Liver (tissue), 9 donors: ENCODE data around the gene PNPLA2. TPM values are rescaled to one million over a fixed set of nuclear protein-coding genes. Genes with fewer than 3 reads are reported as not detected.
A peak's percentile ranks its signal among the peaks of the same experiment; 100 is the strongest.

Source experiments
- DNase-seq: peaks from one replicate; pipeline ENCODE4 v3.0.0-alpha.2; 2017; ENCODE audit warnings: low spot score
- H3K27ac ChIP-seq, 2 donors: one replicate each; pipeline ENCODE4 v1.7.0; 2013; ENCODE audit warnings: inconsistent platforms in 2 of 2, low read length in 2 of 2, control low read depth in 1 of 2, low read depth in 1 of 2, mild to moderate bottlenecking in 1 of 2
- H3K27me3 ChIP-seq, 4 donors: one replicate each; pipeline versions ENCODE4 v1.6.1 to v1.7.0; 2013; ENCODE audit warnings: low read length in 3 of 4, inconsistent platforms in 1 of 4, mild to moderate bottlenecking in 1 of 4, moderate library complexity in 1 of 4; ENCODE audit not compliant: control insufficient read depth in 4 of 4, insufficient read depth in 4 of 4
- H3K36me3 ChIP-seq, 4 donors: one replicate each; pipeline versions ENCODE4 v1.6.1 to v1.7.0; 2013; ENCODE audit warnings: low read length in 3 of 4, mild to moderate bottlenecking in 3 of 4, low read depth in 1 of 4, moderate library complexity in 1 of 4; ENCODE audit not compliant: control insufficient read depth in 4 of 4, insufficient read depth in 3 of 4
- H3K4me1 ChIP-seq, 4 donors: one replicate each; pipeline versions ENCODE4 v1.6.1 to v1.7.0; 2013; ENCODE audit warnings: low read length in 3 of 4, mild to moderate bottlenecking in 3 of 4, moderate library complexity in 1 of 4; ENCODE audit not compliant: control insufficient read depth in 4 of 4, insufficient read depth in 4 of 4
- H3K4me3 ChIP-seq, 3 donors: one replicate each; pipeline versions ENCODE4 v1.6.1 to v1.7.0; 2013; ENCODE audit warnings: low read length in 3 of 3, control low read depth in 1 of 3, low read depth in 1 of 3, mild to moderate bottlenecking in 1 of 3
- H3K9ac ChIP-seq, 2 donors: one replicate each; pipeline ENCODE4 v1.7.0; 2013; ENCODE audit warnings: low read length in 2 of 2, mild to moderate bottlenecking in 2 of 2, moderate library complexity in 2 of 2, control low read depth in 1 of 2, low read depth in 1 of 2
- H3K9me3 ChIP-seq, 4 donors: one replicate each; pipeline versions ENCODE4 v1.6.1 to v1.7.0; 2013; ENCODE audit warnings: low read length in 3 of 4; ENCODE audit not compliant: control insufficient read depth in 4 of 4
- ATF3 ChIP-seq: IDR thresholded peaks from 2 replicates; pipeline ENCODE4 v1.6.1; 2016; ENCODE audit warnings: antibody characterized with exemption
- EGR1 ChIP-seq, 2 donors: IDR thresholded peaks; 2 replicates each; pipeline ENCODE4 v1.6.1; 2016 to 2018; ENCODE audit warnings: antibody characterized with exemption in 2 of 2, low read depth in 2 of 2
- FOXA2 ChIP-seq: IDR thresholded peaks from 2 replicates; pipeline ENCODE4 v1.6.1; 2016; ENCODE audit warnings: antibody characterized with exemption
- HNF4A ChIP-seq, 2 donors: conservative IDR thresholded peaks; 2 replicates each; pipeline ENCODE4 v1.6.1; 2016; ENCODE audit warnings: antibody characterized with exemption in 2 of 2, mild to moderate bottlenecking in 2 of 2
- HNF4G ChIP-seq: IDR thresholded peaks from 2 replicates; pipeline ENCODE4 v1.6.1; 2016; ENCODE audit warnings: antibody characterized with exemption
- JUND ChIP-seq, 2 donors: IDR thresholded peaks; 2 replicates each; pipeline ENCODE4 v1.6.1; 2016; ENCODE audit warnings: antibody characterized with exemption in 2 of 2
- NR2F2 ChIP-seq: IDR thresholded peaks from 2 replicates; pipeline ENCODE4 v1.6.1; 2016; ENCODE audit warnings: antibody characterized with exemption
- RAD21 ChIP-seq, 2 donors: IDR thresholded peaks; 2 replicates each; pipeline ENCODE4 v1.6.1; 2016; ENCODE audit warnings: antibody characterized with exemption in 2 of 2, mild to moderate bottlenecking in 2 of 2
- REST ChIP-seq: IDR thresholded peaks from 2 replicates; pipeline ENCODE4 v1.6.1; 2016; ENCODE audit warnings: antibody characterized with exemption, mild to moderate bottlenecking
- TAF1 ChIP-seq: conservative IDR thresholded peaks from 2 replicates; pipeline ENCODE4 v1.6.1; 2016; ENCODE audit warnings: antibody characterized with exemption, mild to moderate bottlenecking
- WGBS: extraction: QIAGEN DNeasy Blood & Tissue Kit; methylation state at CpG from one replicate; pipeline ENCODE4 v1.1.7; 2013; 5-methylcytosine and 5-hydroxymethylcytosine counted together
- polyA plus RNA-seq, 2 donors: library from polyadenylated mRNA; stranded (reverse) in 1 of 2; unstranded in 1 of 2; fragments of 200-250 nt in 1 of 2; fragments of >200 nt in 1 of 2; fragmentation: Nextera tagmentation in 1 of 2; extraction: Ambion mirVana in 1 of 2; gene quantifications; one replicate each; pipeline versions ENCODE4 v1.2.1 to v1.2.3, GENCODE V29; 2013 to 2015
- total RNA-seq, 2 donors: library from RNA; depleted of rRNA; stranded (reverse); fragments of >200 nt; gene quantifications; one replicate each; pipeline ENCODE4 v1.2.3, GENCODE V29; 2014
- TF ChIP-seq, protein P1 (sequence below): fragments of 150-350 bp; IDR thresholded peaks from 2 replicates; pipeline ENCODE4 v1.5.1; 2017; ENCODE audit warnings: improper control_type of control experiment, low read depth, low read length; ENCODE audit not compliant: missing input control
- donor health status: healthy.
- donor health status: healthy.
- donor health status: healthy.
- donor health status: healthy.
- donor health status: healthy.

PNPLA2 gene
- total and polyA plus RNA-seq, 4 donors = 13.7 to 58.9 (median 27.2) TPM

GRCh38 chr11:779955-780532 is 38.7 kb upstream of the PNPLA2 start (continued):
- TF ChIP-seq, protein P1, sequence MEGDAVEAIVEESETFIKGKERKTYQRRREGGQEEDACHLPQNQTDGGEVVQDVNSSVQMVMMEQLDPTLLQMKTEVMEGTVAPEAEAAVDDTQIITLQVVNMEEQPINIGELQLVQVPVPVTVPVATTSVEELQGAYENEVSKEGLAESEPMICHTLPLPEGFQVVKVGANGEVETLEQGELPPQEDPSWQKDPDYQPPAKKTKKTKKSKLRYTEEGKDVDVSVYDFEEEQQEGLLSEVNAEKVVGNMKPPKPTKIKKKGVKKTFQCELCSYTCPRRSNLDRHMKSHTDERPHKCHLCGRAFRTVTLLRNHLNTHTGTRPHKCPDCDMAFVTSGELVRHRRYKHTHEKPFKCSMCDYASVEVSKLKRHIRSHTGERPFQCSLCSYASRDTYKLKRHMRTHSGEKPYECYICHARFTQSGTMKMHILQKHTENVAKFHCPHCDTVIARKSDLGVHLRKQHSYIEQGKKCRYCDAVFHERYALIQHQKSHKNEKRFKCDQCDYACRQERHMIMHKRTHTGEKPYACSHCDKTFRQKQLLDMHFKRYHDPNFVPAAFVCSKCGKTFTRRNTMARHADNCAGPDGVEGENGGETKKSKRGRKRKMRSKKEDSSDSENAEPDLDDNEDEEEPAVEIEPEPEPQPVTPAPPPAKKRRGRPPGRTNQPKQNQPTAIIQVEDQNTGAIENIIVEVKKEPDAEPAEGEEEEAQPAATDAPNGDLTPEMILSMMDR = no peak
- no peak for TF ChIP-seq EGR1 (IDR thresholded peaks at IDR 0.05; ENCODE audit: low read depth in 2 of 2)

DNA sequence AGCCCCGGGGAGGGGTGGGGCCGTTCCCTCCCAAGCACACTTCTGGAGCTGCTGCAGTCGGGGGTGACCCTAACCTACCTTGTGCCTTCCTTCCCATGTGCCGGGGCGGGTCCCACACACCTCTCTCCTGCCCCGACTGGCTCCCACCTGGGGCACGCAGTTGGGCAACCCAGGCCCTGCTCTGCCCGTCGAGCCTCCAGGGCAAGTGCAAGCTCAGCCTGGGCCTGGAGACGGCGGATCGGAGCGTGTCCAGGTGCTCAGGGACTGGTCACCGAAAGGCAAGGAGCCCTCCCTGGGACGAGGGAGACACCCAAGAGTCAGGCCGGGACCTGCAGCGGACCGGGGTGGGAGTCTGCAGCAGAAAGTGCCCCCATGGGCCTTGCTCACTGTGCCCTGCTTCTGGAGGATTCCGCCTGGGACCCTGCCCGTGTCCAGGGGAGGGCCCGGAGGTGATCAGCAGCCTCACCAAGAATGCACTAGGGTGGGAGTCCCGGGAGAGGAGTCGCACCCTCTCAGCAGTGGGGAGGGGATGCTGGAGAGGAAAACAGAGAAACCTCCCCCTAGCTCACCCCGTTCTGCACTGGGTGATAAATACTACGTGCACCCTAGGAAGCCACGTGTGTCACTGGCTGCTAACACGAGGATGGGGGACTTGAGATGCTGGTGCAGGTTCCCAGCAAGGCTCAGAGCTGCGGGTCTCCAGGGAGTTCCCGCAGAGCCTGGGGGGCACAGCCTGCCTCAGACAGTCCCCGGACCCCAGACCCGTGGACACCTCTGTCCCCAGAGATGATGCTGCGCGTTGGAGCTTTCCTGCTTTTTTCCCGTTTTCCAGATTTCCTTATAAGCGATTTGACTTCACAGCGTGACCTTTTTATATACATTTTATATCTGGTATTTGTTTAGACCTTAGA is 36.2 kb upstream of the PNPLA2 start:
- H3K36me3 ChIP-seq = peaks cover 0 to 6% (median 2%) of the 10 kb centered on the region in 4 donors
- DNase-seq = no peak
- peaks cover 7 to 21% (median 13%) of the 10 kb centered on the region in 4 donors for H3K4me1 ChIP-seq
- H3K27me3 ChIP-seq = no peaks in the 10 kb centered on the region
- H3K27ac ChIP-seq = no peak overlapping the region
- H3K4me3 ChIP-seq = no peak overlapping the region
- H3K9me3 ChIP-seq = no peaks in the 10 kb centered on the region
- no peak for TF ChIP-seq HNF4G
- TF ChIP-seq TAF1 = no peak
- no peak for TF ChIP-seq RAD21 (IDR thresholded peaks at IDR 0.05)
- TF ChIP-seq JUND (IDR thresholded peaks at IDR 0.05) = no peak
- TF ChIP-seq NR2F2 = no peak
- TF ChIP-seq FOXA2 = no peak
- WGBS = 77% methylated on average over 36 of the region's 36 CpGs
- H3K9ac ChIP-seq = no peak overlapping the region

DNA sequence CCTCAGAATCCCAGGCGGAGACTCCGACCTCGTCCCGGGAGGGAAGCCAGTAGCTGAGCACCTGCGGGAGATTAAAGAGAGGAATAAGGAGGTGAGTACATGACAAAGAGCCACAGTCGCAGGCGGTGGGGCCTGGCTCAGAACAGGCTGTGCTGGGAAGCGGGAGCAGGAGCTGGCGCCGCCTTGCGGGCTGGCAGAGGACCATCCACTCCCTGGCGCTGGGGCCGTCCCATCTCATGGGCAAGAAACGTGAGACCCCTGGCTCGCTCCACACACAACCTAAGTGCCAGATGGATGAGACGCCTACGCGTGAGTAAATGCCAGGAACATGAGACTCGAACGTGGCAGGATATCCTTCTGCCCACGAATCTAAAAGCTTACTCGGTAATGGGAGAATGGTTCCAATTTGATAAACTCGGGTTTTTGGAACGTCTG is 35.1 kb upstream of the PNPLA2 start:
- Histone ChIP-seq H3K27ac (no peak overlapping the region), H3K4me3 (no peak overlapping the region), H3K27me3 (no peaks in the 10 kb centered on the region), H3K9ac (no peak overlapping the region), H3K9me3 (no peaks in the 10 kb centered on the region), H3K4me1 (peaks cover 5 to 13% (median 8%) of the 10 kb centered on the region in 4 donors), H3K36me3 (peaks cover 0 to 6% (median 2%) of the 10 kb centered on the region in 4 donors)
- TF ChIP-seq REST = no peak
- TF ChIP-seq RAD21 (IDR thresholded peaks at IDR 0.05) = peak in 1 of 2 donors; percentile 63
- TF ChIP-seq ATF3 = no peak
- no peak for TF ChIP-seq NR2F2
- no peak for TF ChIP-seq HNF4A (conservative IDR thresholded peaks at IDR 0.05)
- no peak for TF ChIP-seq EGR1 (IDR thresholded peaks at IDR 0.05; ENCODE audit: low read depth in 2 of 2)
- TF ChIP-seq, protein P1 = peak; percentile 30
- peak; percentile 52 for DNase-seq
- WGBS = 43% methylated on average over 24 of the region's 24 CpGs
